Measurements from ENCODE around the gene ATPAF2. TPM values are rescaled to one million over a fixed set of nuclear protein-coding genes. Genes with fewer than 3 reads are reported as not detected.

The ATPAF2 gene
- total and polyA plus RNA-seq, 4 experiments from 2014 or later: 16.6 to 24.3 (median 21.0) TPM

GRCh38 chr17:17970699-17971430 lies 68.1 kb downstream of the ATPAF2 start:
- Histone ChIP-seq H3K9me3 (ENCODE audit: control insufficient read depth in 1 of 2, low read length in 2 of 2) (no peaks in the 10 kb centered on the region), H3K36me3 (ENCODE audit: insufficient read depth, low read length) (no peaks in the 10 kb centered on the region), H3K27ac (ENCODE audit: low read depth, low read length) (peak overlapping the region; percentile 82), H3K27me3 (ENCODE audit: insufficient read depth, low read length) (no peaks in the 10 kb centered on the region), H3K4me3 (ENCODE audit: low read length in 2 of 2) (peak overlapping the region; percentile 30 to 68), H3K4me1 (ENCODE audit: insufficient read depth, low read length) (peaks cover 38% of the 10 kb centered on the region)
- DNase-seq: no peak
- Mint-ChIP-seq H3K36me3 (peaks cover 0 to 4% of the 10 kb centered on the region in 2 donors), H3K4me1 (peaks cover 30 to 66% (median 49%) of the 10 kb centered on the region in 4 donors), H3K27me3 (no peaks in the 10 kb centered on the region), H3K9me3 (no peaks in the 10 kb centered on the region), H3K4me3 (peak overlapping the region; percentile 74 to 98 (median 88)), H3K27ac (peak overlapping the region; percentile 46 to 91 (median 79))
- POLR2A ChIA-PET (ENCODE audit: partially characterized antibody): interaction anchor here (1.0 to 7.0 kb wide), 3 partner anchors 13 to 135 kb away, joined by 3 to 122 read pairs (median 4); no protein-coding TSS in a partner anchor
- intact Hi-C loops (cut with micrococcal nuclease): no loop called here
- CTCF ChIA-PET (ENCODE audit: partially characterized antibody): interaction anchor here (2.1 kb wide), 1 partner anchor 13 kb away, joined by 9 read pairs; no protein-coding TSS in a partner anchor

Other genes with a start within 250 kb of the ATPAF2 start
- gene SREBF1, start 202.2 kb downstream of the ATPAF2 start, total RNA-seq: 10 to 100 TPM in 1 of 2 experiments, 1 to 10 TPM in 1; 10.0 to 11.7 TPM
- gene SREBF1, start 202.2 kb downstream of the ATPAF2 start, polyA plus RNA-seq: 10 to 100 TPM in 1 of 2 donors, 1 to 10 TPM in 1; 5.0 to 15.5 TPM
- 10 to 100 TPM; 59.4 to 63.1 TPM for gene TOM1L2, start 66.8 kb downstream of the ATPAF2 start, total RNA-seq
- 10 to 100 TPM in 1 of 2 donors, 1 to 10 TPM in 1; 1.6 to 12.0 TPM for gene TOM1L2, start 66.8 kb downstream of the ATPAF2 start, polyA plus RNA-seq
- gene DRC3, start 66.3 kb downstream of the ATPAF2 start, total RNA-seq: under 1 TPM; 0.64 to 0.67 TPM
- under 1 TPM in 1 of 2 donors, not detected in 1; 0.24 TPM for gene DRC3, start 66.3 kb downstream of the ATPAF2 start, polyA plus RNA-seq
- gene GID4, start 240 bp upstream of the ATPAF2 start, total RNA-seq: 10 to 100 TPM; 11.1 to 13.1 TPM
- gene GID4, start 240 bp upstream of the ATPAF2 start, polyA plus RNA-seq: 1 to 10 TPM; 6.5 to 8.4 TPM
- gene DRG2, start 48.8 kb upstream of the ATPAF2 start, total RNA-seq: 10 to 100 TPM; 56.8 to 61.0 TPM
- gene DRG2, start 48.8 kb upstream of the ATPAF2 start, polyA plus RNA-seq: 10 to 100 TPM; 40.3 to 50.4 TPM
- gene MYO15A, start 69.6 kb upstream of the ATPAF2 start, total RNA-seq: 1 to 10 TPM; 1.6 to 2.2 TPM
- under 1 TPM; 0.14 to 0.43 TPM for gene MYO15A, start 69.6 kb upstream of the ATPAF2 start, polyA plus RNA-seq
- 100 to 1,000 TPM; 119 TPM for gene ALKBH5, start 144.7 kb upstream of the ATPAF2 start, total RNA-seq
- 100 to 1,000 TPM; 128 to 132 TPM for gene ALKBH5, start 144.7 kb upstream of the ATPAF2 start, polyA plus RNA-seq
- gene LLGL1, start 186.5 kb upstream of the ATPAF2 start, total RNA-seq: 10 to 100 TPM; 19.9 to 20.5 TPM
- 1 to 10 TPM in 1 of 2 donors, under 1 TPM in 1; 0.25 to 1.3 TPM for gene LLGL1, start 186.5 kb upstream of the ATPAF2 start, polyA plus RNA-seq
- gene FLII, start 219.6 kb upstream of the ATPAF2 start, total RNA-seq: 100 to 1,000 TPM; 333 to 344 TPM
- gene FLII, start 219.6 kb upstream of the ATPAF2 start, polyA plus RNA-seq: 100 to 1,000 TPM; 113 to 204 TPM
- 10 to 100 TPM; 18.2 to 19.3 TPM for gene MIEF2, start 221.5 kb upstream of the ATPAF2 start, total RNA-seq
- gene MIEF2, start 221.5 kb upstream of the ATPAF2 start, polyA plus RNA-seq: 10 to 100 TPM in 1 of 2 donors, 1 to 10 TPM in 1; 9.9 to 10.9 TPM

All from CD4-positive, alpha-beta memory T cell (primary cell).